Ishikawa (cell line): ENCODE data around the gene TCTN3.

Experiments
- CEBPB ChIP-seq: IDR thresholded peaks from 2 replicates; pipeline ENCODE4 v1.6.1; 2012
- CREB1 ChIP-seq: IDR thresholded peaks from 2 replicates; pipeline ENCODE4 v1.6.1; 2012; ENCODE audit warnings: low read depth
- EGR1 ChIP-seq: IDR thresholded peaks from 2 replicates; pipeline ENCODE4 v1.6.1; 2012
- EP300 ChIP-seq: IDR thresholded peaks from 2 replicates; pipeline ENCODE4 v1.6.1; 2012; ENCODE audit warnings: borderline replicate concordance
- FOXM1 ChIP-seq: IDR thresholded peaks from 2 replicates; pipeline ENCODE4 v1.6.1; 2012; ENCODE audit warnings: low read depth, borderline replicate concordance
- NFIC ChIP-seq: IDR thresholded peaks from 2 replicates; pipeline ENCODE4 v1.6.1; 2012
- RAD21 ChIP-seq: IDR thresholded peaks from 2 replicates; pipeline ENCODE4 v1.6.1; 2012; ENCODE audit warnings: low read depth
- TAF1 ChIP-seq: IDR thresholded peaks from 2 replicates; pipeline ENCODE4 v1.6.1; 2012; ENCODE audit warnings: low read depth, mild to moderate bottlenecking
- TCF12 ChIP-seq: IDR thresholded peaks from 2 replicates; pipeline ENCODE4 v1.6.1; 2012; ENCODE audit warnings: low read depth
- TEAD4 ChIP-seq: IDR thresholded peaks from 2 replicates; pipeline ENCODE4 v1.6.1; 2012
- YY1 ChIP-seq: IDR thresholded peaks from 2 replicates; pipeline ENCODE4 v1.6.1; 2012; ENCODE audit warnings: low read depth
- ZBTB7A ChIP-seq: IDR thresholded peaks from 2 replicates; pipeline ENCODE4 v1.6.1; 2012; ENCODE audit warnings: low read depth
- TF ChIP-seq, protein P1 (sequence below): IDR thresholded peaks from 2 replicates; pipeline ENCODE4 v1.6.1; 2012; ENCODE audit warnings: low read depth, mild to moderate bottlenecking
- TF ChIP-seq, protein P2 (sequence below): IDR thresholded peaks from 2 replicates; pipeline ENCODE4 v1.6.1; 2012

- no peak for TF ChIP-seq TAF1
- no peak for TF ChIP-seq CREB1
- TF ChIP-seq, protein P1, sequence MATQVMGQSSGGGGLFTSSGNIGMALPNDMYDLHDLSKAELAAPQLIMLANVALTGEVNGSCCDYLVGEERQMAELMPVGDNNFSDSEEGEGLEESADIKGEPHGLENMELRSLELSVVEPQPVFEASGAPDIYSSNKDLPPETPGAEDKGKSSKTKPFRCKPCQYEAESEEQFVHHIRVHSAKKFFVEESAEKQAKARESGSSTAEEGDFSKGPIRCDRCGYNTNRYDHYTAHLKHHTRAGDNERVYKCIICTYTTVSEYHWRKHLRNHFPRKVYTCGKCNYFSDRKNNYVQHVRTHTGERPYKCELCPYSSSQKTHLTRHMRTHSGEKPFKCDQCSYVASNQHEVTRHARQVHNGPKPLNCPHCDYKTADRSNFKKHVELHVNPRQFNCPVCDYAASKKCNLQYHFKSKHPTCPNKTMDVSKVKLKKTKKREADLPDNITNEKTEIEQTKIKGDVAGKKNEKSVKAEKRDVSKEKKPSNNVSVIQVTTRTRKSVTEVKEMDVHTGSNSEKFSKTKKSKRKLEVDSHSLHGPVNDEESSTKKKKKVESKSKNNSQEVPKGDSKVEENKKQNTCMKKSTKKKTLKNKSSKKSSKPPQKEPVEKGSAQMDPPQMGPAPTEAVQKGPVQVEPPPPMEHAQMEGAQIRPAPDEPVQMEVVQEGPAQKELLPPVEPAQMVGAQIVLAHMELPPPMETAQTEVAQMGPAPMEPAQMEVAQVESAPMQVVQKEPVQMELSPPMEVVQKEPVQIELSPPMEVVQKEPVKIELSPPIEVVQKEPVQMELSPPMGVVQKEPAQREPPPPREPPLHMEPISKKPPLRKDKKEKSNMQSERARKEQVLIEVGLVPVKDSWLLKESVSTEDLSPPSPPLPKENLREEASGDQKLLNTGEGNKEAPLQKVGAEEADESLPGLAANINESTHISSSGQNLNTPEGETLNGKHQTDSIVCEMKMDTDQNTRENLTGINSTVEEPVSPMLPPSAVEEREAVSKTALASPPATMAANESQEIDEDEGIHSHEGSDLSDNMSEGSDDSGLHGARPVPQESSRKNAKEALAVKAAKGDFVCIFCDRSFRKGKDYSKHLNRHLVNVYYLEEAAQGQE: no peak
- TF ChIP-seq EP300: no peak
- TF ChIP-seq, protein P2, sequence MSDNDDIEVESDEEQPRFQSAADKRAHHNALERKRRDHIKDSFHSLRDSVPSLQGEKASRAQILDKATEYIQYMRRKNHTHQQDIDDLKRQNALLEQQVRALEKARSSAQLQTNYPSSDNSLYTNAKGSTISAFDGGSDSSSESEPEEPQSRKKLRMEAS: no peak
- no peak for TF ChIP-seq RAD21
- TF ChIP-seq YY1: no peak
- no peak for TF ChIP-seq EGR1
- no peak for TF ChIP-seq NFIC
- no peak for TF ChIP-seq CEBPB
- TF ChIP-seq FOXM1: no peak
- TF ChIP-seq TCF12: no peak
- TF ChIP-seq TEAD4: no peak
- TF ChIP-seq ZBTB7A: no peak
Observed at GRCh38 chr10:95663496-95663895, 30.2 kb downstream of the TCTN3 start.
